ENCODE measurements around the gene HMGN1.

HMGN1 gene

DNA sequence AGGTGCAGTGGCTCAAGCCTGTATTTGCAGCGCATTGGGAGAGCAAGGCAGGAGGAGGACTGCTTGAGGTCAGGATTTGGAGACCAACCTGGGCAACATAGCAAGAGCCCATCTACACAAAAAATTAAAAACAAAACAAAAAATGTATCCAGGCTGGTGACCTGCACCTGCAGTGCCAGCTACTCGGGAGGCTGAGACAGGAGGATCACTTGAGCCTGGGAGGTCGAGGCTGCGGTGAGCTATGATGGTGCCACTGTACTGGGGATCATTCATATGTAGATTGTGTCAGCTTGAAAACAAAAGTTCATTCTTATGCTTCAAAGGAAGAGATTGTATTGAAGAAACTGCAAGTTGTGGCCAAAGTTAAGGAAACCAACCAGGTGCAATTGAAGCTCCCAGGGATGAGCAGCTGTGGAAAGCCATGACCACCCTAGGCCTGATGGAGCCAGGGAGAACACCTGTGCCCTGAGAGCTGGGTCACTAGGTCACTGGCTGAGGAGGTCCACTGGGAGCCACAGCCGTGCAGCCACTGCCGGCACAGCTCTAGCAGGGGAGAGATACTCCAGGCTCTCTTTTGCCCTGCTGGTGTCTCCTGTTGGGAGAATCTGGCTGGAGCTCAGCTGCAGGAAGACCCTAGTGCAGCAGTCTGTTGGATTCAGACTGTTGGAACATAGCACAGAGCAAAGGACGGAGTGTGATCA lies 22.1 kb downstream of the HMGN1 start:
- no peak for DNase-seq

DNA sequence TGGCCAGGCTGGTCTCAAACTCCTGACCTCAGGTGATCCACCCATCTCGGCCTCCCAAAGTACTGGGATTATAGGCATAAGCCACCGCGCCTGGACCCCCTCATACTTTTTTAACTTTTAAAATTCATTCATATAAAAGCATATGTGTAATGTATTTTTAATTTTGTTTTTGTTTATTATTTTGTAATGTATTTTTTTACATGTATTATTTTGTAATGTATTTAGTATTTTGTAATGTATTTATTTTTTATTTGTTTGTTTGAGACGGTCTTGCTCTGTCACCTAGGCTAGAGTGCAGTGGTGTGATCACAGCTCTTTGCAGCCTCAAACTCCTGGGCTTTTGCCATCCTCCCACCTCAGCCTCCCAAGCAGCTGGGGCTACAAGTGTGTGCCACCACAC lies 23.4 kb downstream of the HMGN1 start:
- DNase-seq = no peak

DNA sequence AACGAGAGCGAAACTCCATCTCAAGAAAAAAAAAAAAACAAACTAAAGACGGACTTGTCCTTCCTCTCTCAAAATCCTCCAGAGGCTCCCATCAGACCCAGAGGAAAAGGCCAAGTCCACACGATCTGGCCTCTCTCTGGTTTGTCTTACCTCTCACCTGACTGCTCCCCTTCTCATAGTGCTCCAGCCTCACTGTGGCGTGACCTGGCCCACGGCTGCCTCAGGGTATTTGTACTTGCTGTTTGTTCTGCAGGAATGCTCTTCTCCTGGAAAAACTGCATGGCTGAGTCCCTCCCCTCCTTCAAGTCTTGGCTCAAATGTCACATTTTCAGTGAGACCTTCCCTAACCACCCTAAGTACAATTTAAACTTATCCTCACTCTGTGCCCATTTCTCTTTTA lies 27.5 kb downstream of the HMGN1 start:
- no peak for DNase-seq

DNA sequence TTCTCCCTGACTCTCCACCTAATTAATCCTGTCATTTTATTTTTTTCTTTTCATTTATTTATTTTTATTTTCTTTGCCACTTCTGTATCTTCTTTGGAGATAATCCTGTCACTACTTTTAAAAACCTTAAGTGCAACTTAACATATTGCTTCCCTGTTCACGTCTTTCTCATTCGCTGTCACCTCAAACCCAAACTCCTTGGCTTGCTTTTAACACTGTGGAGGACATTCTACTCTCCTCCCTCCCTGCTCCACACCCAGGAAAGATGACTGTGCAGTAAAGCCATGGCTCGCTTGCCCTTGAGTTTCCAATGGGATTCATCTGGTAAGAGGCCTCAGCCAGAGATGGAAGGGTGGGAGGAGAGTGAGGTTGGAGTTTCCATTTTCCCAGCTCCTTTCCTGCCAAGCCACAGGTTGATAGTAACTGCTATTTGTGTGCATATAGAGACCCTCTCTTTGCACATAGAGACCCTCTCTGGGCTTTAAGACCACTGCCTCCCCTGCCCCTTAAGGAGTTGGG lies 29.0 kb downstream of the HMGN1 start:
- DNase-seq = no peak

DNA sequence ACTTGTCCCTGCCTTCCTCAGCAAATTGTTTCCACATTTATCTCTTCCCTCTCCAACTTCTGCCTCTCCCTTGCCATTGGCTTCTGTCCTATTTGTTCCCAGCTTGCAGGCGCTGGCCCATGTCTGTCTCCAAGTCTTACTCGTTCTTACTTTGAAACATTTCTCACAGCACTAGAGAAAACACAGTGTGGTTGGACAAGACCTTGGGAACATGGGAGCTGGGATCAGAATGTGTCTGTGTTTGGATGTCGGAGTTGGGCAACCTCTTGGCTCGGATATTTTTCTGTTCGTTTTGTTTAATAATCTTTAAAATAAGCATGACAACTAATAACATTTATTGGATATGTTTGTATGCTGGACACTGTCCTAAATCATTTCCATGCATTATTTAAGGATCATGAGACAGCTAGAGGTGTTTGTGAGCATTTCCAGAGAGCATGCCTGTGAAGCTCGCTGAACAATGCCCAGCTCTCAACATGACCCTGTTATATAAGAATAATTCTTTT lies 29.6 kb downstream of the HMGN1 start:
- DNase-seq = no peak

DNA sequence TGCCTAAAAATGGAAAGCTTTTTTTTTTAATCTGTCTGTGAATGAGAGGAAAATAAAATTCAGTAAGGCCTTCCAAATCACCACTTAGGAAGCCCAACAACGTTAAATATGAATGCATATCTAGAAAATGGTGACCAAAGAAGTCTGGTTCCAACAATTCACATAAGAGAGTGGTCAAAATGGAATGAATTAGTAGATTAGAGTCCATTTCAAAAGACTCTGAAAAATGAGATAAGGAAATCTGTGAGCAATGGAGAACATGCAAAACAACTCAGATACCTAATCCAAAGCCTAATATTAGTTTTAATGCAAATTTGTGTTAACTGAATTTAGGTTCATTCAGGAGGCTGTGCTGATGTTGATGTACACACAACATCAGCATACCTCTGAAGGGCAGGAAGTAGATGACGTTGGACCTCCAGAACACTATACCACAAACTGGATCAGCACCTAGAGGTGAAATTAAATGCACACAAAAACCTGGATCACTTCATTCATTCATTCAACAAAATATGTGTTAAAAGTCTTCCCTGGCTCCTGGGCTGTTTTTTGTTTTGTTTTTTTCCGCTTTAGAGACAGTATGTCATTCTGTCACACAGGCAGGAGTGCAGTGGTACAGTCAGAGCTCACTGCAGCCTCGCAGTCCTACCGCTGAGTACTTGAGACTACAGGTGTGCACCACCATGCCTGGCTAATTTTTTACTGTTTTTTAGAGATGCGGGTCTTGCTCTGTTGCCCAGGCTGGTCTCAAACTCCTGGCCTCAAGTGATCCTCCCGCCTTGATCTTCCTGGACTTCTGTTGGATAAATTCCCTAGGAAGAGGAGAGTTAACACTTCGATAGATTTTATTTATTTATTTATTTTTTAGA lies 30.6 kb downstream of the HMGN1 start:
- DNase-seq = no peak

DNA sequence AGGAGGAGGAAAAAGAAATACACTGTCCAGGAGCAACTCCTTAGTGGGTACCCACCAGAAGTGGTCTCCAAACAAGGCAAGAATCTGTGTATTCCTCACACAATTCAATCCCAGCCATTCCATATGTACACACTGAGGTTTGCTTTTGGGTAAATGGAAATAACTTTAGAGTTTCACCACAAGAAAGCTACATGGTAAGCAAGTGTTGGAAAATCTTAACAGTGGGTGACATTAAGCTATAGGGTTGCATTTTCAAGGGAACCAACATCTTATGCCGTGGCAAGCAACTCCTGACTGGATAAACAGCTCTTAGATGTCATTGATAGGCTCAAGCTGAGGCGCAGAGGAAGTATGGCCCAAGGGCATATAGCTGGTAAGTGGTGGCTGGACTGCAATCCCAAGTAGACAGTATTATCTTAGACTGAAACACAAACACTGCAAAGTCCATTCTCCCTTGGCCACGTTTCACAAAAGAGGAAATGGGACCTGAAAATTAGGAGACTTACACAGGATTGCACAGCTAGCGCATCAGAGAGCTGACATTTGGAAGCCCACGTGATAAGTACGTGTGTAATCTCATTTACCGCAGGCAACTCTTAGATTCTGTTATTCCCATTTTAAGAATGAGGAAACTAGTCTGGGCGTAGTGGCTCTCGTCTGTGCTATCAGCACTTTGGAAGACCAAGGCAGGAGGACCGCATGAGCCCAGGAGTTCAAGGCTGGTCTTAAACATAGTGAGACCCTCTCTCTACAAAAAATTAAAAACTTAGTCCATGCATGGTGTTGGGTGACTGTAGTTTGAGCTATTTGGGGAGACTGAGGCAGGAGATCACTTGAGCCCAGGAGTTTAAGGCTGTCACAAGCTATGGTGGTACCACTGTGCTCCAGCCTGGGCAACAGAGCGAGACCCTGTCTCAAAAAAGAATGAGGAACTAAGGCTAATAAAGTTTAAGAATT lies 31.5 kb downstream of the HMGN1 start:
- DNase-seq = no peak

DNA sequence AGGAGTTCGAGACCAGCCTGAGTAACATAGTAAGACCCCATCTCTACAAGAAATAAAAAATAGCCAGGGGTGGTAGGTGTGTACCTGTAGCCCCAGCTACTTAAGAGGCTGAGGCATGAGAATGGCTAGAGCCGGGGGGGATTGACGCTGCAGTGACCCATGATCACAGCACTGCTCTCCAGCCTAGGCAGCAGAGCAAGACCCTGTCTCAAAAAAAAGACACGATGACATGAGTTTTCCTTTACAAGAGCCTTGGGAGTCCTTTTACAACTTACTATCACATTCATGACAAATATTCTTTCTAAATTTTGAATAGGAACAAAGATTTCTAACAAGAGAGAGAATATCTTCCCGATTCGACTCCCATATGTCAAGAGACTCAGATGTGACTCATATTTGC lies 32.2 kb downstream of the HMGN1 start:
- no peak for DNase-seq

DNA sequence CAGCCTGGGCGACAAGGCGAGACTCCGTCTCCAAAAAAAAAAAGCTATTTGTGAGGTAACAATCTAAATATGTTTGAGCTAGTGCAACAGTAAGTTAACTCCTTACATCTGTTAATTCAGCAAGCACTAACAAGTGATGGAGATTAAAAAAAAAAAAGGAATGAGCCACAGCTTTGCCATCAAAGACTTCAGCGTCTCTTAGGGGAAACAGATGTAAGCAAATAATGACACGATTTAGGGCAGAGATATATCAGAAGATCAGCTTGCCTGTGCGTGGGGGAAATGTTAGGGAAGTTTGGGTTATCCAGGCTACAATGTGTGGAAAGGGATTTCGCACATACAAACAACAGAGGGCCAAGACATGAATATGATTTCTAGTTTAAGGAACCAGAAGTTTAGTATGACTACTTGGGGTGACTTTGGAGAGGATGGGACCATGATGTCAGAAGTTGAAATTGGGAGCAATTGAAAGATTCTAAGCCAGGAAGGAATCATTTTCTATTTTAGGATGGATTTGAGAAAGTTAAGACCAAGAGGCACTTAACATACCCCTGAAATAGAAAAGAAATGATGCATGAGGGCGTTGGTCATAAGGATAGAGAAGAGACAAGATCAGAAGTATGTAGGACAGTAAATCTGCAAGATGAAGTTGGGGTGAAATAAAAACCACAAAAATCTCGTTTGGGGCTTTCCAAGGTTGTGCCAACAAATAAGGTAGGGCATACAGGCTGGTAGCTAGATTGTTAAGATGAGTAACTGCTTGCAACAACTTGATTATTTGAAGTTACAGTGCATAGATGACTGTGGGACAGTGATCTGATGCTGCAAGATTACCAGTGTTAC lies 33.1 kb downstream of the HMGN1 start:
- DNase-seq = no peak

DNA sequence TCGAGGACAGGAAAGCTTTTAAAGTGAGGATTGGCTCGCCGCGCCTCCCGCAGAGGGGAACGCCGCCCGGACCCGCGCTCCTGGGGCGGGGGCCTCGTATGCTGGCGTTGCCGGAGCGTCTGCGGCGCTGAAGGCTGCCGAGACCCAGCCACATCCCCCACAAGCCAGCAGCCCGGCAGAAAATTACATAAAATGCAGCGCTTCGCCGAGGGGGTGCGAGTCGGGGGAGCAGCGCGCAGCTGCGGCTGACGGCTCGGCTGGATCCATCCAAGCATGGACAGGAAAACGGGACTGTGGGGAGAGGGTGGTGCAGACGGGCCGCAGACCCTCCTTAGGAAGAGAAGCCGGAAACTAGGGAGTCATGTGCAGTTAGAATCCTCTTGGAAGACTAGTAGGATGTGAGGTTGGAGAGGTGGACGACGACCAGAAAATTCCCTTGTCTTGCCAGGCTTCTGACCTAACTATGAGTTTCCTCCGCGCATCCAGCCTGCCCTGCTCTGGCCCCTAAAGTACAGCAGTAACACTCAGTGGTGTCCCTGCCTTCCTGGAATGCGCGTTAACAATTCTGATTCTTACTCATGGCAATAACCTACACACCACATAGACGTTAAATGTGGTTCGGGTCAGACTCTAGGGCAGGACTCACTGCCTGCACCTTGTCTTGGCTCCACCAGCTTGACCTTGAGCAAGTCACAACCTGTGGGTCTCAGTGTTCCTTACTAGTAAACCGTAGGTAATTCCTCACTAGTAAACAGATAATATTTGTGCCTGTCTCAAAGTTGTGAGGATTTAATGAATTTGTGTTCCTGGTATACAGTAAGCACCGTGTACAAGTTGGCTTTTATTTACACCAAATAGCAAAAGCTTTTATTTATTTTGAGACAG lies 34.5 kb downstream of the HMGN1 start:
- no peak for DNase-seq

DNA sequence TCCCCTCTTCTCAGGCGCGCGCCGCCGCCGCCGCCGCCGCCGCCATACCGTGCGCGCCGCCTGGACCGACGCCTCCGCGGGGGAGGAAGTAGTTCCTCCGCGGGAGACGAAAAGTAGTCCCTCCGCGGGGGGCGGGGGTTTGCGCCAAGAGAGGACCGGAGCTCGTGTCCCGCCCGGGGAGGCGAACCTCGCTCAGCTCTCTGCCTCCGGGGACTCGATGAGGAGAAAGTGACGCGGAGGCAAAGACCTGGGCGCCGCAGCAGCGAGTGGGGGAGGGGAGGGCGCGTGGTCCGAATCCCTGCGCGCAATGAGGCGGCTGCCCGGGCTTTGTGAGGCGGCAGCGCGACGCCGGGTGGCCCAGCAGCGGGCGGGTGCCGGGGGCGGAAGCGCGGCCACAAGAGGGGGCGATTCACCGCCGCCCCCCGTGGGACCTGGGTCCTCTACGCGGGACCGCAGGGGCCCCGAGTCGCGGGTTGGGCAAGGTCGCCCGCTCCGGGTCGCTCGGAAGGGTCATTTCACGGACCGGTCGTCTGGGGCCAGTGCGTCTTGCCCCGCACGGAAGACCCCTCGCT lies 35.2 kb downstream of the HMGN1 start, which contains the start of gene BRWD1:
Gene BRWD1 (minus strand): TSS at position 62 of the 572 bp plus-strand sequence. CDS start 141 bp downstream, outside the sequence.
- DNase-seq = peak; percentile 23

DNA sequence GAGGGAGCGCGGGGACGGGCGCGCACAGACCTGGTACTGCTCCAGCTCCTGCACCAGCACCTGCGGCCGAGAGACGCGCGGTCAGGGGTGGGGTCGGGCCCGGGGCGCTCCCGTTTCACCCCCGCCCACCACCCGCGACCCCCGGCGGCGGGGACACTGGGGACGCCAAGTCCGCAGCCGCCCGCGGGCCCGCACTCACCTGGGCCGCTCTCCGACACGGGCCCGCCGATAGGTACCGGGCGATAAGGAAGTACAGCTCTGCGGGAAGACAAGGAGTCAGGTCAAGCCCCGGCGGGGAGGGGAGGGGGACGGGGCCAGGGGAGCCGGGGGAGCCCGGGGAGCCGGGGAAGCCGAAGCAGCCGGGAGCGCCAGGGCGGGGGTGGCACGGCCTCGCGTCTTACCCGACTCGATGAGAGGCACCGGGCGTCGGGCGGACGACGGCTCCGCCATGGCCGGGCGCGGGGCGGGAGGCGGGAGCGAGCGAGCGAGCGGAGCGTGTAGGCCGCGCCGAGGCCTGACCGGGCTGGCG lies 35.8 kb downstream of the HMGN1 start:
- DNase-seq = no peak

DNA sequence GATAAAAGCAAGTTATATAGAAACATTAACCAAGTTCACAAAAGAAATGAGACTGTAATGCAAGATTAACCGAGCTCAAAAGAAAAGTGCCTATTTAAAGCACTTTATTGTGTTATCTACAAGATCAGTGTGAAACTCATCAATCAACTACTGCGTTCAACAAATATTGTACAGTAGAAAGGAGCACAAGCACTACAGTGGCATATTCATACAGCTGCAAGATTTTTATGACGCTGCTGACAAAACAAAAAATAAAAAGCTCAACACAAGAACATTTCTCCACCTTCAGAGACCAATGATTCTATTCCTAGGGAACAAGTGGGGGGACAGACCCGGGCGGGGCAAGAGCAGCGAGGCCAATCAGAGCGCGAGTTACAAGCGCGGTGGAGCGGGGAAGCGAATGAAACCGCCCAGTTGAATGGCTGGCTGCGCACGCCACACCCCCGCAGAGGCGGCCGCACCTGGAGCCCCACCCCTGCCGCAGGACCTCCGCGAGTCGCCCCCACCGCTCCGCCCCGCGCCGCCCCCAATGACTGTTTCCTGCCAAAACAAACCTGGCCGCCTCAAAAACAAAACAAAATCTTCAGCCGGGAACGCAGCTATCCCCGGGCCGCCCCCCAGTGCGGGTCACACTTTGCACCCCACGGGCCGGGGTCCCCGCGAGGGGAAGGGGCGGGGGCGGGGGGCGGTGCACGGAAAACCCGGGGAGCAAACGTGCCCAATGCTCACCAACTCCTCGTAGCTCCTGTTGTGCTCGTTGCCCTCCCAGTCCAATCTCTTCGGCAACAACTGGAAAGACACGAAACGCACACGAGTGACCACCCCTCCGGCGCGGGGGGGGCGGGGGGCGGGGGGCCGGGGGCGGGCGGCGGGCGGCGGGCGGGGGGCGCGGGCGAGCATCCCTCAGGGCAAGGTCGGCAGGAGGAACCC lies 36.5 kb downstream of the HMGN1 start:
- DNase-seq = peak; percentile 60

DNA sequence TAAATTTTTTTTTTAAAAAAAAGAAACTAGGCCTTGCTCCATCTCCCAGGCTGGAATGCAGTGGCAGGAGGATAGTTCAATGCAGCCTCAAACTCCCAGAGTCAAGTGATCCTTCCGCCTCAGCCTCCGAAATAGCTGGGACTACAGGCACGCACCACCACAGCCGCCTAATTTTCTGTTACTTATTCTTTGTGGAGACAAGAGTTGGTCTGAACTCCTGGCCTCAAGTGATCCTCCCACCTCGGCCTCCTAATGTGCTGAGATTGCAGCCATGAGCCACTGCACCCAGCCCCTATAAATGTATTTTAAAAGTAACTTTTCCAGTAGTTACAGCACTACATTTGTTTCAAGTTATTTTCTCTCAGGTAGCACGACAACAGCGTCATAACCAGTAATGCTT lies 37.7 kb downstream of the HMGN1 start:
- no peak for DNase-seq

DNA sequence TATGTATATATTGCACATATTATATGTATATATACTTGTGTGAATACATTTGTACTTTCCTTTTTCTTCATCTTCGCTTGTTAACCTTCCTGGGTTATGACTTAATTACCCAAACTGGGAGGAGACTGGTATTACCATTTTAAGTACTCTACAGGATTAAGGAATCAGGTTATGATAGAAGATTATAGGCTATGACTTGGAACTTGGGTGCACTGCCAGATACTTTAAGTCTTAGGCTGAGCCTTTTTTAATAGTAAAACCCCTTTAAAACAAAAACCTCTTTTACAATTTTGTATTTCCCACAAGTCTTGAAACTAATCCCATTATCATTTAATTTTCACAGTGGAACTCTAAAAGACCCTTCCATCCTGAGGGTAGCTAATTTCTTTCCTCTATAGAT lies 41.4 kb downstream of the HMGN1 start:
- no peak for DNase-seq

DNA sequence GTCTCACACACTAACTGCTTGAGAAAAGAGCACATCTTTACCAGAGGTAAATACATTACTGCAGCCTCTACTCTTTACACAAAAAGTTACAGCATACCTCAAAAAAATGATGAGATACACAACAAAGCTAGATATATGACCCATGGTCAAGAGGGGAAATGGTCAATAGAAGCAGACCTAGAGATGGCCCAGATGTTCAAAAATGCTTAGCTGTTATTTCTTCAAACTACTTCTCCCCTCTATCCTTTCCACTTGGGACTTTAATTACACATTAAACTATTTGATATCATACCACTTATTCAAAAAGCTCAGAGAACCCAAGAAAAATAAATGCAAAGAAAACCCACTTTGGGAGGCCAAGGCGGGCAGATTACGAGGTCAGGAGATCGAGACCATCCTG lies 48.3 kb downstream of the HMGN1 start:
- DNase-seq = no peak

DNA sequence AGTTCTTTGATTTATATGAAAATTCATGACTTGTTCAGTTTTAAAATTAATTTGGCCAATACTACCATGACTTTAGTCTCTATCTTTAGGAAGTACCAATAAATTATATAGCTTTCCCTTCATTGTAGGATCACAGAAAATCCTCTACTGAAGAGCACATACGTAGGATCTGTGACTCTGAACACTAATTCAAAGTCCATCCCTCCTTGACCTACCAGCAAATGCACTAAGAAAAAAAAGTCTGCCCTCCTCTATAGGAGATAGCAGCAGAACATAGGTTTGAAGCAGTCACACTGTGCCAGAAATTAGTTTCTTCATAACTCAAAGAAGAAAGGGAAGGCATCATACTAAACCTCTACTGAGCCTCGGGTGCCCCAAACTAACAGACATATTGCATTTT lies 52.0 kb downstream of the HMGN1 start:
- no peak for DNase-seq
